Posterior cingulate gyrus (tissue), 11 donors: ENCODE results near the gene ZNF430.

ENCODE experiments used
- DNase-seq, 10 donors: peaks; one replicate each; pipeline versions ENCODE4 v3.0.0 to v3.0.0-alpha.2; 2020 to 2021; ENCODE audit warnings: mixed read lengths in 3 of 10
- intact Hi-C: fragments of 100-400 bp; cut with DNase I; formaldehyde crosslinking; loops from one replicate; pipeline ENCODE4 v1.15.1; 2023

Gene ZNF430

GRCh38 chr19:21109116-21109515, 88.7 kb downstream of the ZNF430 start:
- intact Hi-C loops, result no loop called here
- DNase-seq, result no peak
